Bronchial epithelial cell (primary cell): ENCODE measurements around the gene AVP. TPM values are rescaled to one million over a fixed set of nuclear protein-coding genes. Genes with fewer than 3 reads are reported as not detected.
A peak's percentile ranks its signal among the peaks of the same experiment; 100 is the strongest.

Experiments
- DNase-seq: peaks from one replicate; pipeline ENCODE4 v3.0.0-alpha.2; 2010; ENCODE audit warnings: low read depth
- FAIRE-seq: peaks from 2 replicates; lab custom pipeline; 2011; peaks lifted over from hg19 to GRCh38; lab: Jason Lieb, UNC
- H3K27me3 ChIP-seq: 2 replicates; pipeline ENCODE4 v1.5.1; 2011; ENCODE audit warnings: low read length; ENCODE audit not compliant: control insufficient read depth, insufficient read depth
- H3K36me3 ChIP-seq: 2 replicates; pipeline ENCODE4 v1.5.1; 2011; ENCODE audit warnings: low read length; ENCODE audit not compliant: control insufficient read depth, insufficient read depth
- H3K4me3 ChIP-seq: 2 replicates; pipeline ENCODE4 v1.5.1; 2011; ENCODE audit warnings: mild to moderate bottlenecking, low read depth, low read length, control low read depth
- total RNA-seq: library from RNA; depleted of rRNA; stranded (reverse); fragments of >200 nt; gene quantifications from 2 replicates; pipeline ENCODE4 v1.2.1, GENCODE V29; 2014
- TF ChIP-seq, protein P1 (sequence below): IDR thresholded peaks from 2 replicates; pipeline ENCODE4 v1.5.1; 2011; ENCODE audit warnings: mild to moderate bottlenecking, moderate library complexity, low read length, control low read depth, inconsistent platforms; ENCODE audit not compliant: insufficient read depth, severe bottlenecking

The AVP gene
- total RNA-seq, 1 donor from 2014 or later: not detected

DNA sequence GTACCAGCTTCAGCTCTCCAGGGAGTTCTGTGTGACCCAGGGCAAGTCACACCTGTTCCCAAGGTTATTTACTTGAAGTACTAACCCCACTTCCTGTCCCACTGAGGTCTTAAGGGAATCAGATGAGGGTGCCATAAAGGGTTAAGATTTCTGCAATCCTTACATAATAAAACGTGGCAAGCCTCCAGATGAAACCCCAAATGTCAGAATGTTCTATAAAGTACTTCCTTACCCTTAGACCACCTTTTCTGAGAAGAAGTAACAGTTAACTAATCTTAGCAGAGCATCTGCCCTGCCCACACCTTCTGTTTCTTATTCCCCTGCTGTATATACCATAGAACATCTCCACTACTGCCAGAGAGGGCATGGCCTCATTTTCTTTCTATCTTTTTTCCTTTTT lies 6.0 kb upstream of the AVP start:
- H3K36me3 ChIP-seq: no peaks in the 10 kb centered on the region
- TF ChIP-seq, protein P1, sequence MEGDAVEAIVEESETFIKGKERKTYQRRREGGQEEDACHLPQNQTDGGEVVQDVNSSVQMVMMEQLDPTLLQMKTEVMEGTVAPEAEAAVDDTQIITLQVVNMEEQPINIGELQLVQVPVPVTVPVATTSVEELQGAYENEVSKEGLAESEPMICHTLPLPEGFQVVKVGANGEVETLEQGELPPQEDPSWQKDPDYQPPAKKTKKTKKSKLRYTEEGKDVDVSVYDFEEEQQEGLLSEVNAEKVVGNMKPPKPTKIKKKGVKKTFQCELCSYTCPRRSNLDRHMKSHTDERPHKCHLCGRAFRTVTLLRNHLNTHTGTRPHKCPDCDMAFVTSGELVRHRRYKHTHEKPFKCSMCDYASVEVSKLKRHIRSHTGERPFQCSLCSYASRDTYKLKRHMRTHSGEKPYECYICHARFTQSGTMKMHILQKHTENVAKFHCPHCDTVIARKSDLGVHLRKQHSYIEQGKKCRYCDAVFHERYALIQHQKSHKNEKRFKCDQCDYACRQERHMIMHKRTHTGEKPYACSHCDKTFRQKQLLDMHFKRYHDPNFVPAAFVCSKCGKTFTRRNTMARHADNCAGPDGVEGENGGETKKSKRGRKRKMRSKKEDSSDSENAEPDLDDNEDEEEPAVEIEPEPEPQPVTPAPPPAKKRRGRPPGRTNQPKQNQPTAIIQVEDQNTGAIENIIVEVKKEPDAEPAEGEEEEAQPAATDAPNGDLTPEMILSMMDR: no peak
- FAIRE-seq (no peak), DNase-seq (no peak)
- H3K27me3 ChIP-seq: no peaks in the 10 kb centered on the region
- H3K4me3 ChIP-seq: no peak overlapping the region

DNA sequence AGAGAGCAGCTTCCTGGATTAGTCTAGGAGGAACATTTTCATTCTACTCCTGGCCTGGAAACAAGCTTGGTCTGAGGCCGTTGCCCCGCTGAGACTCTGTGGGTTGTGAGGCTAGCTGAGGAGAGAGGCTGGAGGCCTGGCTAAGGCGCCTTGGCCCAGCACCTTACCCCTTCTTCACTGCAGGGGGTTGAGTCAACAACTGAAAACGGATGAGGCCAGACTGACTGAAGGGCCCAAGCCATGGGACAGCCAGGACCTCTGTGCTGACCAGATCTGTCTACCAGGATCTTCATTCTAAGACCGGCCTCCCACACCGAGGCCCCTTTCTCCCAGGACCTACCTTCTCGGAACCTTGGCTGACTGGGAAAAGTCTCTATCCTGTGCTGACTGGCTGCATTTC lies 3.5 kb upstream of the AVP start:
- peaks cover 4% of the 10 kb centered on the region for H3K27me3 ChIP-seq
- TF ChIP-seq, protein P1: no peak
- H3K4me3 ChIP-seq: no peak overlapping the region
- no peak for DNase-seq
- no peak for FAIRE-seq
- no peaks in the 10 kb centered on the region for H3K36me3 ChIP-seq

DNA sequence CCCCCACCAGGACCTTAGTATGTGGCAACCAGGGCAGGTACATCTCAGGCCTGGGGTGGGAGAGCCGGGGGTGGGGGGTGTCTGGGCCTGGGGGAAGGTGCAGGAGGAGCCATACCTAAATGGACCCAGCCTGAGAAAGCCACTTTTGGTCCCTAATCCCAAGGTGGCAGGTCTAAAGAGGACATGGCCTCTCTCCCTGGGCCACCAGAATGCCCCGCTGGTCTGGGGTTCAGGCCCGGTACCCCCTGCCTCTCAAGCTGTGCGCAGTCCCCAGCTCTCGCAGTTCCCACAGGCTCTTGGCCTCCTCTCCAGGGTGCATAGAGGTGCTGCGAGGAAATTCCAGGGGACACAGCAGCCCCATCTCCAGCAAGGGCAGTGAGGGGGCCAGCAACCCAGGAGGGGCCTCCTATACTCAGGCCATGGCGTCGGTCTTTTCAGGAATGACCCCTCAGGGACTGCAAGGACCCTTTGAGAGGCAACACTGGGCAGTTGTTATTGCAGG lies 1.1 kb upstream of the AVP start:
- H3K36me3 ChIP-seq: no peaks in the 10 kb centered on the region
- DNase-seq: no peak
- TF ChIP-seq, protein P1: no peak
- no peak for FAIRE-seq
- H3K27me3 ChIP-seq: peaks cover 19% of the 10 kb centered on the region
- no peak overlapping the region for H3K4me3 ChIP-seq

GRCh38 chr20:3084986-3085360 lies 449 bp upstream of the AVP start:
- FAIRE-seq (no peak), DNase-seq (no peak)
- H3K4me3 ChIP-seq: no peak overlapping the region
- TF ChIP-seq, protein P1: no peak
- H3K36me3 ChIP-seq: no peaks in the 10 kb centered on the region
- peaks cover 19% of the 10 kb centered on the region for H3K27me3 ChIP-seq

- H3K36me3 ChIP-seq: no peaks in the 10 kb centered on the region
- FAIRE-seq: no peak
- DNase-seq: no peak
- peaks cover 19% of the 10 kb centered on the region for H3K27me3 ChIP-seq
- peak overlapping the region; percentile 6 for H3K4me3 ChIP-seq
- TF ChIP-seq, protein P1: no peak
Observed at GRCh38 chr20:3082955-3083952, 1.3 kb downstream of the AVP start.
